ENCODE data around the gene NFKBIA.

Gene NFKBIA

DNA sequence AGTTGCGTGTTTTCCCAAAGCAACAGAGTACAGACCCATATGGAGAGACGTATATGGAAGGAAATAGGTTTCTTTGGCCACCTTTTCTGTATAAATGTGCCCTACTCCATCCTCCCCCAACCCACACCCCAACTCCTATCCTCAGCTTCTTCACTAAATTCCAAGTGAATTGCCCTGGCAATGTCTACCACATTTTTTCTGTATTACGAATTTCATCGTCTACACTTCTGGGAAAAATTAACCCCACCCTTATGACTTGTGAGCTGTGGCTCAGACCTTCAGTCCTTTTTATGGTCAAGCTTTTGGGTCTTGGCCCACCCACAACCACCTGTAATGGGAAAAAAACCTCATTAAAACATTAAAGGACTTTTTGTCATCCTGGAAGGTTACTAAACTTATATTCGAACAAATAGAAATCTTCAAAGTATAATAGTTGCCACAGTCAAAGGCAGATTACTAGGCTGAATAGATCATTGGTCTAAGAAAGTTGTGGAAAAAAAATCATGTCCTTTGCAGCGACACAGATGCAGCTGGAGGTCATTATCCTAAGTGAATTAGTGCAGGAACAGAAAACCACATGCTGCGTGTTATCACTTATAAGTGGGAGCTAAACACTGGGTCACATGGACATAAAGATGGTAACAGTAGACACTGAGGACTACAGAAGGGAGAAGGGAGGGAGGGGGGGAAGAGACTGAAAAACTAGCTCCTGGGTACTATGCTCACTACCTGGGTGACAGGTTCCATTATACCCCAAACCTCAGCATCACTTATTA, 15.7 kb upstream of the NFKBIA start:
- peak; percentile 71 for DNase-seq (ENCODE audit: low read depth, low spot score)
- no peak overlapping the region for H3K4me3 ChIP-seq (ENCODE audit: low read depth, low read length)
- no peak for TF ChIP-seq CTCF (IDR thresholded peaks at IDR 0.05; ENCODE audit: low read depth, low read length)
- in situ Hi-C loops (cut with HindIII; ENCODE audit: low sequenced_read_pairs) = no loop called here

DNA sequence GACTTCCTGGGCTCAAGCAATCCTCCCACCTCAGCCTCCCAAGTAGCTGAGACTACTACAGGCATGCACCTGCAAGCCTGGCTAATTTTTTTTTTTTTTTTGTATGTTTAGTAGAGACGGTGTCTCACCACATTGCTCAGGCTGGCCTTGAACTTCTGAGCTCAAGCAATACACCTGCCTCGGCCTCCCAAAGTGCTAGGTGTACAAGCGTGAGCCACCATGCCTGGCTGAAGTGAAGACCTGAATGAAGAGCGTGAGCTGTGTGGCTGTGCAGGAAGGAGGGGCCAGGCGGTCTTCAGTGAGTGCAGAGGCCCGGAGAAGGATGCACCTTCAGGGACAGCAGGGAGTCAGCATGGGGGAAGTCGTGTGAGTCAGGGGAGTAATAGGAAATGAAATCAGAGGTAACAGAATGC, 14.9 kb upstream of the NFKBIA start:
- no peak for TF ChIP-seq CTCF (IDR thresholded peaks at IDR 0.05; ENCODE audit: low read depth, low read length)
- no peak for DNase-seq (ENCODE audit: low read depth, low spot score)
- in situ Hi-C loops (cut with HindIII; ENCODE audit: low sequenced_read_pairs) = no loop called here
- no peak overlapping the region for H3K4me3 ChIP-seq (ENCODE audit: low read depth, low read length)

DNA sequence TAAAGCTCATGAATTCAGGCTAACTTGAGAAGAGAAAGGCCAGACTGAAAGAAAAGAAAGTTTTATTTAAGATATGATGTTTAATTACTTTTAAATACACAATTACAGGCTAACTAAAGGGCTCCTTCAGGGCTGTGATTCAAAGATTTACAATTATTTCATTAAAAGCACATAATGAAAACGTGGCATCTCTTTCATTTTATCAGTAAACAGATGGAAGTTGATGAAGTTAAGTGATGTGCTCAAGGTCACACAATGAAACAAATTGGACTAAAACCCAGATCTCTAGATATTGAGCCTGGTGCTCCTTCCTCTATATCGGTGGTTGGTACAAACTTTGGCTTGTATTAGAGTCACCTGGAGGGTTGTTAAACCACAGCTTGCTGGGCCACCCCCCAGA, 13.5 kb upstream of the NFKBIA start:
- DNase-seq (ENCODE audit: low read depth, low spot score) = no peak
- in situ Hi-C loops (cut with HindIII; ENCODE audit: low sequenced_read_pairs) = no loop called here
- TF ChIP-seq CTCF (IDR thresholded peaks at IDR 0.05; ENCODE audit: low read depth, low read length) = no peak
- no peak overlapping the region for H3K4me3 ChIP-seq (ENCODE audit: low read depth, low read length)

- no peak for DNase-seq (ENCODE audit: low read depth, low spot score)
- no peak overlapping the region for H3K4me3 ChIP-seq (ENCODE audit: low read depth, low read length)
- TF ChIP-seq CTCF (IDR thresholded peaks at IDR 0.05; ENCODE audit: low read depth, low read length) = no peak
- in situ Hi-C loops (cut with HindIII; ENCODE audit: low sequenced_read_pairs) = no loop called here
Measured at GRCh38 chr14:35416108-35416750, 11.7 kb upstream of the NFKBIA start.

DNA sequence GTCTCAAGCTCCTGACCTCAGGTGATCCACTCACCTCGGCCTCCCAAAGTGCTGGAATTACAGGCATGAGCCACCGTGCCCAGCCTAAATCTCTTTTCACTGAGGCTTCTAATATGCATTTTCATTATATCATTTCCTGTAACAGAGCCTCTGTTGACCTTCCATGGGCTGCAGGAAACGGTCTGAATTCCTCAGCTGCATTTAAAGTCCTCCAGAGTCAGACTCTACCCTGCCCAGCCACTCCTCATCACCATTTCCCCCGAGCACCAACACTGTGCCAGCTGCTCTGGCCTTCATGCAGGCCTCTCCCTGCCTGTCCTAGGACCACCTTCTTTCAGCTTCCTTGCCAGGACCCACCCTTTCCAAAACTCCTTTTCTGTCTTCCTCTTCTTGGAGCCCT, 9.8 kb upstream of the NFKBIA start:
- TF ChIP-seq CTCF (IDR thresholded peaks at IDR 0.05; ENCODE audit: low read depth, low read length) = no peak
- no peak overlapping the region for H3K4me3 ChIP-seq (ENCODE audit: low read depth, low read length)
- in situ Hi-C loops (cut with HindIII; ENCODE audit: low sequenced_read_pairs) = no loop called here
- peak; percentile 43 for DNase-seq (ENCODE audit: low read depth, low spot score)

DNA sequence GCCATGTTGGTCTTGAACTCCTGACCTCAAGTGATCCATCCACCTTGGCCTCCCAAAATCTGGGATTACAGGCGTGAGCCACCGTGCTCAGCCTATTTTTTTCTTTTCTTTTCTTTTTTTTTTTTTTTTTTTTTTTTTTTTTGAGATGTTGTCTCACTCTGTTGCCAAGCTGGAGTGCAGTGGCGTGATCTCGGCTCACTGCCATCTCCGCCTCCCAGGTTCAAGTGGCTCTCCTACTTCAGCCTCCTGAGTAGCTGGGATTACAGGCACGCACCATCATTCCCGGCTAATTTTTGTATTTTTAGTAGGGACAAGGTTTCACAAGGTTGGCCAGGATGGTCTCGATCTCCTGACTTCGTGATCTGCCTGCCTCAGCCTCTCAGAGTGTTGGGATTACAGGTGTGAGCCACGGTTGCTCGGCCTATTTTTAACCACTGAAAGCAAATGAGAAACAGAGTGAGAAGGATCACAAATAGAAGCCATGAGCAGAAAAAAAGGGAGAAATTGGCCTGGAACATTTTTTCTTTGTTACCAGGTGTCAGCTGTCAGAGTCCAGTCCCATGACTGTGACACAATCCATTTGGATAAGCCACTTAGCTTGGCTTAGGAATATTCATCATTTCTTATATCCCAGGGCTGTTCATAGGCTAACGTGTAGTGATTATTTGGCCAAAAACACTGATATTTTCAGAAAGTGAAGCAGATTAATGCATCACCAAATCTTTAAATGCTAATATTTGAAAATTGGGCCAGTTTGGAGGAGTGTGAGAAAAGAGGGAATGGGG, 7.9 kb upstream of the NFKBIA start:
- DNase-seq (ENCODE audit: low read depth, low spot score) = no peak
- no peak for TF ChIP-seq CTCF (IDR thresholded peaks at IDR 0.05; ENCODE audit: low read depth, low read length)
- no peak overlapping the region for H3K4me3 ChIP-seq (ENCODE audit: low read depth, low read length)
- in situ Hi-C loops (cut with HindIII; ENCODE audit: low sequenced_read_pairs) = no loop called here
